K562 (cell line): Measurements from ENCODE around the gene IPO11. TPM values are rescaled to one million over a fixed set of nuclear protein-coding genes. Genes with fewer than 3 reads are reported as not detected.

Experiments used
- ATAC-seq: fragments of 200-7000 bp; cut with Tn5 transposase; 3 replicates; pipeline ENCODE4 v1.9.1; 2020; ENCODE audit warnings: moderate library complexity
- BruUV-seq: library from RNA; stranded (reverse); fragments of 400-500 nt; replicated peaks from 2 replicates; lab custom pipeline; 2021; lab: Mats Ljungman, UMichigan
- CTCF ChIA-PET: fragments of 300-600 bp; formaldehyde crosslinking; extraction: SDS; loops from one replicate; lab custom pipeline; 2021; ENCODE audit warnings: low intra/inter-chr PET ratio; lab: Yijun Ruan, JAX
- POLR2A ChIA-PET: fragments of 300-600, 350-650 bp; sonication (Branson Sonifier 250); formaldehyde crosslinking; extraction: SDS; loops from one replicate; lab custom pipeline; 2021; ENCODE audit warnings: antibody characterized with exemption, inconsistent platforms; lab: Yijun Ruan, JAX
- DNase-seq, 4 experiments: peaks; one replicate each; pipeline versions ENCODE4 v3.0.0 to v3.0.0-alpha.2; 2011 to 2018; ENCODE audit warnings: low spot score in 3 of 4, mixed read lengths in 3 of 4; ENCODE audit errors: extremely low read depth in 1 of 4
- FAIRE-seq: peaks from 2 replicates; lab custom pipeline; 2011; peaks lifted over from hg19 to GRCh38; lab: Jason Lieb, UNC
- H2AFZ ChIP-seq: 2 replicates; pipeline ENCODE4 v1.6.0; 2011; ENCODE audit warnings: low read depth, low read length, control low read depth, inconsistent platforms
- H3K27ac ChIP-seq: fragments of 200-600 bp; 3 replicates; pipeline ENCODE4 v1.8.0; 2011; ENCODE audit warnings: low read depth, mild to moderate bottlenecking, control low read depth, inconsistent platforms, low read length, moderate library complexity, mixed read lengths; ENCODE audit errors: extremely low read depth
- H3K27me3 ChIP-seq, 2 experiments: fragments of 300-600 bp in 1 of 2; 2 replicates in 1 of 2; 3 replicates in 1 of 2; pipeline versions ENCODE4 v1.6.0 to v1.8.0; 2011; ENCODE audit warnings: inconsistent platforms in 2 of 2, low read length in 2 of 2, mild to moderate bottlenecking in 1 of 2, mixed read lengths in 1 of 2, moderate library complexity in 1 of 2; ENCODE audit not compliant: control insufficient read depth in 2 of 2, insufficient read depth in 2 of 2
- H3K36me3 ChIP-seq: fragments of 300-600 bp; 3 replicates; pipeline ENCODE4 v1.8.0; 2011; ENCODE audit warnings: mild to moderate bottlenecking, low read length, inconsistent platforms; ENCODE audit not compliant: control insufficient read depth, insufficient read depth
- H3K4me1 ChIP-seq, 2 experiments: fragments of 200-600 bp in 1 of 2; replicated peaks in 1 of 2; 2 replicates in 1 of 2; 3 replicates in 1 of 2; pipeline versions ENCODE4 v1.5.1 to v1.8.0; 2011; ENCODE audit warnings: inconsistent platforms in 2 of 2, low read length in 2 of 2, mild to moderate bottlenecking in 1 of 2, mixed read lengths in 1 of 2, moderate library complexity in 1 of 2; ENCODE audit not compliant: control insufficient read depth in 2 of 2, insufficient read depth in 2 of 2
- H3K4me2 ChIP-seq: 2 replicates; pipeline ENCODE4 v1.6.1; 2011; ENCODE audit warnings: low read length, control low read depth, inconsistent platforms, mixed read lengths; ENCODE audit not compliant: insufficient read depth
- H3K4me3 ChIP-seq: fragments of 200-600 bp; sonication (generic), shearing (Covaris generic); 2 replicates; pipeline ENCODE4 v1.5.1; 2016; ENCODE audit warnings: control low read depth, inconsistent platforms
- H3K79me2 ChIP-seq: fragments of 200-600 bp; 3 replicates; pipeline ENCODE4 v1.8.0; 2011; ENCODE audit warnings: low read length, inconsistent platforms; ENCODE audit not compliant: control insufficient read depth, insufficient read depth
- H3K9ac ChIP-seq, 2 experiments: 2 replicates each; pipeline versions ENCODE4 v1.6.0 to v1.6.1; 2011; ENCODE audit warnings: low read depth in 2 of 2, low read length in 2 of 2, control low read depth in 1 of 2, inconsistent platforms in 1 of 2, mild to moderate bottlenecking in 1 of 2, mixed read lengths in 1 of 2; ENCODE audit not compliant: insufficient read depth in 1 of 2
- H3K9me1 ChIP-seq: one replicate; pipeline ENCODE4 v1.6.0; 2011; ENCODE audit warnings: inconsistent platforms, mild to moderate bottlenecking, low read length, moderate library complexity; ENCODE audit not compliant: control insufficient read depth, insufficient read depth
- H3K9me3 ChIP-seq: replicated peaks from 2 replicates; pipeline ENCODE4 v1.5.1; 2011; ENCODE audit warnings: low read depth, low read length, inconsistent platforms; ENCODE audit not compliant: control insufficient read depth, insufficient read depth
- H4K20me1 ChIP-seq: replicated peaks from 2 replicates; pipeline ENCODE4 v1.6.1; 2011; ENCODE audit warnings: low read length, inconsistent platforms, mixed read lengths; ENCODE audit not compliant: control insufficient read depth, insufficient read depth
- EWSR1 ChIP-seq: fragments of 450-650 bp; IDR thresholded peaks from 2 replicates; pipeline ENCODE4 v1.6.1; 2018; ENCODE audit warnings: borderline replicate concordance, mild to moderate bottlenecking, low read depth, moderate library complexity; ENCODE audit not compliant: partially characterized antibody
- KLF1 ChIP-seq: fragments of 450-650 bp; IDR thresholded peaks from 2 replicates; pipeline ENCODE4 v1.6.1; 2016; ENCODE audit warnings: missing genetic modification characterization, missing compliant biosample characterization
- MXI1 ChIP-seq: IDR thresholded peaks from 2 replicates; pipeline ENCODE4 v1.6.1; 2011; ENCODE audit warnings: low read depth, mild to moderate bottlenecking, improper control_type of control experiment, low read length
- NEUROD1 ChIP-seq: fragments of 150-350 bp; IDR thresholded peaks from 2 replicates; pipeline ENCODE4 v1.6.1; 2014; ENCODE audit warnings: borderline replicate concordance, low read length, low read depth; ENCODE audit not compliant: partially characterized antibody
- PHF8 ChIP-seq: fragments of 200-600 bp; sonication (generic); IDR thresholded peaks from 2 replicates; pipeline ENCODE4 v1.6.1; 2012; ENCODE audit warnings: mixed run types, mild to moderate bottlenecking, inconsistent platforms, low read length, moderate library complexity, borderline replicate concordance
- PYGO2 ChIP-seq: fragments of 450-650 bp; IDR thresholded peaks from 2 replicates; pipeline ENCODE4 v1.6.1; 2016; ENCODE audit warnings: mild to moderate bottlenecking, missing genetic modification characterization, moderate library complexity, missing compliant biosample characterization
- SFPQ ChIP-seq: fragments of 200-400 bp; formaldehyde crosslinking; IDR thresholded peaks from 2 replicates; pipeline ENCODE4 v1.6.1; 2017; ENCODE audit warnings: mild to moderate bottlenecking, low read depth, low read length, moderate library complexity
- SMARCA5 ChIP-seq: fragments of 450-650 bp; IDR thresholded peaks from 2 replicates; pipeline ENCODE4 v1.6.1; 2016
- XRCC3 ChIP-seq: fragments of 450-650 bp; IDR thresholded peaks from 2 replicates; pipeline ENCODE4 v1.6.1; 2017; ENCODE audit warnings: mild to moderate bottlenecking, moderate library complexity
- ZFPM2 ChIP-seq: fragments of 250-450 bp; sonication (Bioruptor Pico); IDR thresholded peaks from 2 replicates; pipeline ENCODE4 v1.5.1; 2022; ENCODE audit warnings: mild to moderate bottlenecking
- ZNF239 ChIP-seq: fragments of 250-450 bp; sonication (Bioruptor Pico); IDR thresholded peaks from 2 replicates; pipeline ENCODE4 v1.4.0; 2020; ENCODE audit warnings: mild to moderate bottlenecking
- ZNF561 ChIP-seq: fragments of 450-650 bp; formaldehyde crosslinking; conservative IDR thresholded peaks from 2 replicates; pipeline ENCODE4 v1.4.0; 2020; ENCODE audit warnings: mild to moderate bottlenecking, moderate library complexity
- ZNF584 ChIP-seq: fragments of 200-800 bp; sonication (Bioruptor generic); IDR thresholded peaks from 2 replicates; pipeline ENCODE4 v1.6.1; 2016; ENCODE audit warnings: low read depth, mild to moderate bottlenecking, missing genetic modification characterization, missing compliant biosample characterization
- WGBS: fragments of 100-300 bp; shearing (Covaris generic); methylation state at CpG from one replicate; pipeline ENCODE4 v1.1.6; 2016; ENCODE audit warnings: low coverage, mixed read lengths; ENCODE audit not compliant: insufficient coverage; ENCODE audit errors: missing lambda C conversion rate; 5-methylcytosine and 5-hydroxymethylcytosine counted together
- in situ Hi-C: fragments of 300-500 bp; cut with MboI; formaldehyde crosslinking; loops from 4 replicates; pipeline ENCODE4 v1.15.0; 2018; ENCODE audit warnings: inconsistent platforms, mixed read lengths
- intact Hi-C: fragments of 100-400 bp; cut with micrococcal nuclease; formaldehyde crosslinking; loops from 2 replicates; pipeline ENCODE4 v1.14.2; 2022
- polyA plus RNA-seq, 8 experiments: library from polyadenylated mRNA; depleted of rRNA in 4 of 8; stranded (reverse) in 5 of 8; unstranded in 3 of 8; fragments of >200 nt; fragmentation: Nextera tagmentation in 2 of 8; fragmentation: Illumina TruSeq in 1 of 8; extraction: Ambion mirVana in 2 of 8; extraction: Trizol in 1 of 8; gene quantifications; 2 replicates each; pipeline versions ENCODE4 v1.2.1 to v1.2.3, GENCODE V29; 2011 to 2014; ENCODE audit warnings: inconsistent platforms in 1 of 8, missing spikeins in 1 of 8
- total RNA-seq, 7 experiments: library from RNA; depleted of rRNA in 6 of 7; stranded (reverse); fragments of >200 nt in 6 of 7; fragmentation: Illumina TruSeq in 2 of 7; extraction: Trizol in 2 of 7; gene quantifications; 2 replicates each; pipeline versions ENCODE4 v1.2.1 to v1.2.3, GENCODE V29; 2011 to 2021; ENCODE audit warnings: low replicate concordance in 1 of 7
- TF ChIP-seq, protein P1 (sequence below): sonication (generic); formaldehyde crosslinking; IDR thresholded peaks from 2 replicates; pipeline ENCODE4 v1.8.0; 2022; ENCODE audit warnings: mild to moderate bottlenecking, missing genetic modification reagents
- TF ChIP-seq, protein P2 (sequence below): sonication (generic); formaldehyde crosslinking; IDR thresholded peaks from 2 replicates; pipeline ENCODE4 v1.8.0; 2023; ENCODE audit warnings: mild to moderate bottlenecking, missing genetic modification reagents

Gene IPO11
- total and polyA plus RNA-seq, 9 of the 15 experiments (the other 6 are each of a cell fraction or from before 2014, with no cell fraction given), result 38.7 to 96.0 (median 70.9) TPM

DNA sequence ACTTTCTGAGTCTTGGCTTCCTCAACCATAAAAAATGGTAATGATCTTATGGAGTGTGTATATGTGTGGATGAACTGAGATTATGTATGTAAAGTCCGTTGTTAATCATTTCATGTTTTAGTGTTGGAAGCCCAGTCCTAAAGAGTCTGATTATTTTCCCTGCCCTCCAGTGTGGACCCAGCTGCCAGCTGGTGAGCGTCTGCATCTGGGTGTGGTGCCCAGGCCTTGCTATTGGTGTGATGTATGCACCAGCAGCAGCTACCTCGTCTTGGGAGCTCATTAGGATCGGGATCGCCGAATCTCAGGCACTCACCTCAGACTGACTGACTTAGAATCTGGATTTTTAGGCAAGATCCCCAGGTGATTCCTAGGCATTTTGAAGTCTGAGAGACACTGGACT lies 229.9 kb downstream of the IPO11 start (continued):
- TF ChIP-seq PYGO2 (tag), result no peak
- TF ChIP-seq SMARCA5, result no peak
- TF ChIP-seq ZNF584 (CRISPR knock-in tag), result no peak
- TF ChIP-seq, protein P1, sequence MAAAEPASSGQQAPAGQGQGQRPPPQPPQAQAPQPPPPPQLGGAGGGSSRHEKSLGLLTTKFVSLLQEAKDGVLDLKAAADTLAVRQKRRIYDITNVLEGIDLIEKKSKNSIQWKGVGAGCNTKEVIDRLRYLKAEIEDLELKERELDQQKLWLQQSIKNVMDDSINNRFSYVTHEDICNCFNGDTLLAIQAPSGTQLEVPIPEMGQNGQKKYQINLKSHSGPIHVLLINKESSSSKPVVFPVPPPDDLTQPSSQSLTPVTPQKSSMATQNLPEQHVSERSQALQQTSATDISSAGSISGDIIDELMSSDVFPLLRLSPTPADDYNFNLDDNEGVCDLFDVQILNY (CRISPR knock-in tag), result no peak
- no peak for TF ChIP-seq KLF1 (tag)
- no peak for TF ChIP-seq XRCC3

- ChIA-PET CTCF (no interaction called here), POLR2A (interaction anchor here (0.9 to 1.1 kb wide), 2 partner anchors 11 to 13 kb away, joined by 4 to 5 read pairs; no protein-coding TSS in a partner anchor)
- Histone ChIP-seq H3K4me1 (peaks cover 0 to 2% of the 10 kb centered on the region in 2 experiments; a peak in 2 of 5 replicates), H3K36me3 (no peaks in the 10 kb centered on the region), H3K4me3 (no peak overlapping the region), H3K9me3 (no peaks in the 10 kb centered on the region), H4K20me1 (no peaks in the 10 kb centered on the region), H2AFZ (no peak overlapping the region), H3K9me1 (no peaks in the 10 kb centered on the region), H3K27ac (no peak overlapping the region), H3K79me2 (no peaks in the 10 kb centered on the region), H3K27me3 (no peaks in the 10 kb centered on the region), H3K9ac (no peak overlapping the region), H3K4me2 (no peak overlapping the region)
- DNase-seq (no peak), ATAC-seq (no peak), FAIRE-seq (no peak)
- intact Hi-C loops (no loop called here), in situ Hi-C loops (no loop called here)
- BruUV-seq, result no TSS peak
- 84% methylated on average over 10 of the region's 17 CpGs for WGBS
- TF ChIP-seq NEUROD1 (no peak), PHF8 (no peak), EWSR1 (no peak), ZNF239 (CRISPR knock-in tag) (no peak), ZFPM2 (CRISPR knock-in tag) (no peak), MXI1 (no peak), SFPQ (no peak), ZNF561 (CRISPR knock-in tag) (no peak)
- TF ChIP-seq, protein P2, sequence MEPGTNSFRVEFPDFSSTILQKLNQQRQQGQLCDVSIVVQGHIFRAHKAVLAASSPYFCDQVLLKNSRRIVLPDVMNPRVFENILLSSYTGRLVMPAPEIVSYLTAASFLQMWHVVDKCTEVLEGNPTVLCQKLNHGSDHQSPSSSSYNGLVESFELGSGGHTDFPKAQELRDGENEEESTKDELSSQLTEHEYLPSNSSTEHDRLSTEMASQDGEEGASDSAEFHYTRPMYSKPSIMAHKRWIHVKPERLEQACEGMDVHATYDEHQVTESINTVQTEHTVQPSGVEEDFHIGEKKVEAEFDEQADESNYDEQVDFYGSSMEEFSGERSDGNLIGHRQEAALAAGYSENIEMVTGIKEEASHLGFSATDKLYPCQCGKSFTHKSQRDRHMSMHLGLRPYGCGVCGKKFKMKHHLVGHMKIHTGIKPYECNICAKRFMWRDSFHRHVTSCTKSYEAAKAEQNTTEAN (CRISPR knock-in tag), result no peak
These were observed 231.2 kb downstream of the IPO11 start for GRCh38 chr5:62643556-62644451.
